CD4-positive, alpha-beta T cell treated with Interleukin-4 for 4 hours (primary cell): Measurements from ENCODE around the gene TIFAB.
"Not testable (repeated sequence)": the region's sequence is repeated elsewhere in the genome, so short reads cannot be mapped to it uniquely, and the experiment has no call there.

ENCODE experiments used
- DNase-seq: peaks from one replicate; pipeline ENCODE4 v3.0.0-alpha.2; 2020

TIFAB gene

GRCh38 chr5:135452321-135453030 lies at the start of gene TIFAB:
Gene TIFAB, minus strand, starts transcription at chr5:135452351. Its CDS starts 2,412 bp downstream, at chr5:135449939.
- no peak for DNase-seq

- no peak for DNase-seq
Measured at GRCh38 chr5:135498637-135498995, 46.5 kb upstream of the TIFAB start.

- no peak for DNase-seq
Measured at GRCh38 chr5:135497971-135498636, 46.0 kb upstream of the TIFAB start.

- not testable (repeated sequence) for DNase-seq
Measured at GRCh38 chr5:135495531-135495930, 43.4 kb upstream of the TIFAB start.

- no peak for DNase-seq
Measured at GRCh38 chr5:135494196-135494595, 42.0 kb upstream of the TIFAB start.

GRCh38 chr5:135493406-135494180 lies 41.4 kb upstream of the TIFAB start:
- no peak for DNase-seq

GRCh38 chr5:135492319-135492626 lies 40.1 kb upstream of the TIFAB start:
- DNase-seq, result no peak

- no peak for DNase-seq
Measured at GRCh38 chr5:135491552-135492318, 39.6 kb upstream of the TIFAB start.

- no peak for DNase-seq
Measured at GRCh38 chr5:135491038-135491551, 38.9 kb upstream of the TIFAB start.

GRCh38 chr5:135490245-135491037 lies 38.3 kb upstream of the TIFAB start:
- DNase-seq, result no peak

GRCh38 chr5:135489466-135490244 lies 37.5 kb upstream of the TIFAB start:
- DNase-seq, result no peak

GRCh38 chr5:135488727-135489465 lies 36.7 kb upstream of the TIFAB start:
- DNase-seq, result no peak

- DNase-seq, result no peak
Measured at GRCh38 chr5:135487839-135488514, 35.8 kb upstream of the TIFAB start.

GRCh38 chr5:135487037-135487395 lies 34.9 kb upstream of the TIFAB start:
- DNase-seq, result no peak

- DNase-seq, result no peak
Measured at GRCh38 chr5:135486131-135487036, 34.2 kb upstream of the TIFAB start.

- no peak for DNase-seq
Measured at GRCh38 chr5:135484674-135485086, 32.5 kb upstream of the TIFAB start.

GRCh38 chr5:135483254-135483653 lies 31.1 kb upstream of the TIFAB start:
- DNase-seq, result no peak

GRCh38 chr5:135482381-135482933 lies 30.3 kb upstream of the TIFAB start:
- no peak for DNase-seq

- DNase-seq, result no peak
Measured at GRCh38 chr5:135481909-135482311, 29.8 kb upstream of the TIFAB start.
